HFFc6 (cell line): Measurements from ENCODE around the gene MAT2B. TPM values are rescaled to one million over a fixed set of nuclear protein-coding genes. Genes with fewer than 3 reads are reported as not detected.
A peak's percentile ranks its signal among the peaks of the same experiment; 100 is the strongest.

ENCODE experiments used
- DNase-seq: peaks from one replicate; pipeline ENCODE4 v3.0.0-alpha.2; 2018
- H3K27ac Mint-ChIP-seq: 2 replicates; pipeline ENCODE4 v1.8.0; 2020; ENCODE audit warnings: mild to moderate bottlenecking, mixed read lengths
- H3K27me3 Mint-ChIP-seq: 2 replicates; pipeline ENCODE4 v1.8.0; 2021; ENCODE audit warnings: mild to moderate bottlenecking, moderate library complexity, mixed read lengths; ENCODE audit not compliant: insufficient read depth
- H3K36me3 Mint-ChIP-seq: 2 replicates; pipeline ENCODE4 v1.8.0; 2021; ENCODE audit warnings: low read depth, mixed read lengths
- H3K4me1 Mint-ChIP-seq: 2 replicates; pipeline ENCODE4 v1.8.0; 2020; ENCODE audit warnings: low read depth, mixed read lengths
- H3K4me3 Mint-ChIP-seq: 2 replicates; pipeline ENCODE4 v1.8.0; 2020; ENCODE audit warnings: mild to moderate bottlenecking, moderate library complexity, mixed read lengths
- H3K9me3 Mint-ChIP-seq: 2 replicates; pipeline ENCODE4 v1.8.0; 2020; ENCODE audit warnings: mild to moderate bottlenecking, mixed read lengths
- long read RNA-seq: library from polyadenylated mRNA; unstranded; transcript quantifications from one replicate; pipeline ENCODE4 v2.0.0, GENCODE V29; 2019
- total RNA-seq, 6 experiments: library from RNA; stranded (reverse); fragmentation: NEBNext Ultra II Directional; extraction: Animal tissue kit (Norgen Biotek cat#: 25700); gene quantifications; 2 replicates in 1 of 6; 3 replicates in 5 of 6; pipeline ENCODE4 v1.2.3, GENCODE V29; 2021
- TF ChIP-seq, protein P1 (sequence below): fragments of 200-600 bp; sonication (generic); IDR thresholded peaks from 2 replicates; pipeline ENCODE4 v1.5.0; 2021; ENCODE audit warnings: antibody characterized with exemption, mild to moderate bottlenecking

The MAT2B gene
- 10 to 100 TPM; 38.8 to 53.2 (median 48.4) TPM for total RNA-seq
- long read RNA-seq, transcript MAT2B-201 (7 exons, 2,226 nt), result minor isoform, 8 of 97 reads
- long read RNA-seq, transcript MAT2B-202 (7 exons, 2,103 nt), result major isoform, 69 of 97 reads
- long read RNA-seq, partial matches to known transcripts, result 16 of 97 reads
- long read RNA-seq, other reads (novel, unspliced or antisense), result 4 of 97 reads

DNA sequence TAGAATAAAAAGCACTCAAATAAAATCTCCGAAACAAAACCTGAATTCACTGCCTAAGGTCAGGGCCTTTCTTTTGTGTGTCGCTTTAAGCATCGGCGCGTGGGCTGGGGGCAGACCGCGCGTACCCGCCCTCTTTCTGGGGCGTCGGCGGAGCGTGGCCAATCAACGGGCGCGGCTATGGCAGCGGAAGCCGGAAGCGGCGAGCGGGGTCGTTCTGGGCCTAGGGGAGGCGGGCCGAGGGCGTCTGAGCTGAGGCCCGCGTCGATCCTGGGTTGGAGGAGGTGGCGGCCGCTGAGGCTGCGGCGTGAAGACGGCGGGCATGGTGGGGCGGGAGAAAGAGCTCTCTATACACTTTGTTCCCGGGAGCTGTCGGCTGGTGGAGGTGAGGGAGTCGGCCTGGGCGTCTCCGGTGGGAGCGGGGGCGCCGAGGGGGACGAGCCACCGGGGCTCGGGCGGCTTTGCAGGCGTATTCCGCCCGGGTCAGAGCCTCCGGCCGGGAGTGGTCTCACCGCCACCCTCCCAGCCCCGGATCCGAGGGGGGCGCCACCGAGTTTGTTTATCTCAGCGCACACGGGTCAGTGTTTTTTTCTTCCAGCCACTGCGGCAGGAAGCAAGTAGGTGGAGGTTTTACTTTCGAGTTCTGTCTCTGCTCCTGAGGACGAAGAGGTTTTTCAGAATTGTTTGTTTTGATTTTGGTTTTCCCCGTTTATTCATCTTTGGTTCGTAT lies at the start of gene MAT2B:
Gene MAT2B, plus strand, starts transcription at position 252 of the 727 bp plus-strand sequence. Its CDS starts 68 bp downstream, at position 320.
- Mint-ChIP-seq H3K4me1 (peaks cover 64% of the 10 kb centered on the region), H3K27me3 (no peaks in the 10 kb centered on the region; the same call in 1 of the 2 replicates), H3K27ac (peak within 1 kb of the TSS; percentile 95), H3K4me3 (peak within 1 kb of the TSS; percentile 99), H3K9me3 (no peaks in the 10 kb centered on the region), H3K36me3 (no peaks in the 10 kb centered on the region)
- peak; percentile 85 for DNase-seq
- TF ChIP-seq, protein P1, sequence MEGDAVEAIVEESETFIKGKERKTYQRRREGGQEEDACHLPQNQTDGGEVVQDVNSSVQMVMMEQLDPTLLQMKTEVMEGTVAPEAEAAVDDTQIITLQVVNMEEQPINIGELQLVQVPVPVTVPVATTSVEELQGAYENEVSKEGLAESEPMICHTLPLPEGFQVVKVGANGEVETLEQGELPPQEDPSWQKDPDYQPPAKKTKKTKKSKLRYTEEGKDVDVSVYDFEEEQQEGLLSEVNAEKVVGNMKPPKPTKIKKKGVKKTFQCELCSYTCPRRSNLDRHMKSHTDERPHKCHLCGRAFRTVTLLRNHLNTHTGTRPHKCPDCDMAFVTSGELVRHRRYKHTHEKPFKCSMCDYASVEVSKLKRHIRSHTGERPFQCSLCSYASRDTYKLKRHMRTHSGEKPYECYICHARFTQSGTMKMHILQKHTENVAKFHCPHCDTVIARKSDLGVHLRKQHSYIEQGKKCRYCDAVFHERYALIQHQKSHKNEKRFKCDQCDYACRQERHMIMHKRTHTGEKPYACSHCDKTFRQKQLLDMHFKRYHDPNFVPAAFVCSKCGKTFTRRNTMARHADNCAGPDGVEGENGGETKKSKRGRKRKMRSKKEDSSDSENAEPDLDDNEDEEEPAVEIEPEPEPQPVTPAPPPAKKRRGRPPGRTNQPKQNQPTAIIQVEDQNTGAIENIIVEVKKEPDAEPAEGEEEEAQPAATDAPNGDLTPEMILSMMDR, result peak; percentile 80

DNA sequence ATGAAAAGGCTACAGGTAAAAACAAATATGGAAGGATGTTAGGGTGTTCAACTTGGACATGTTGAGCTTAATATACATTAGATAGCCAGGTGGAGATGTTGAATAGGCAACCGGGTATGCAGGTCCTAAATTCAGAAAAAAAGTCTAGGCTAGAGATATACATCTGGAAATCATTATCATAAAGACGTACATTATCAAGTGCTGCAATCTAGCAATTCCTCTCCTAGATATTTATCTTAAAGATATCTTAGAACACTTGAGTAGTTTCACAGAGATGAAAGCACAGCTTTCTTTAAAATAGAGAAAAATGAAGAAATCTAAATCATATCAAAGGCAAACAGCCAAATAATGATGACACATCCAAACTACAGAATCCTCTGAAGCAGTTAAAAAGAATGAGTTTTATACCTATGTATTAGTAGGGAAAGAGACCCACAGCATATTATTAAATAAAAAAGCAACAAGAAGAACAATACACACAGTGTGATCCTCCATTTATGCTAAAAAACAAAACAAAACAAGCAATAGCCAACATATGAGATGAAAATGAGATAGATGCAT lies 49.3 kb upstream of the MAT2B start:
- Mint-ChIP-seq H3K36me3 (peaks cover 29% of the 10 kb centered on the region), H3K27me3 (no peaks in the 10 kb centered on the region), H3K27ac (peak overlapping the region; percentile 14; the same call in 1 of the 2 replicates), H3K4me1 (peaks cover 46% of the 10 kb centered on the region), H3K4me3 (no peak overlapping the region), H3K9me3 (no peaks in the 10 kb centered on the region; the same call in 1 of the 2 replicates)
- no peak for DNase-seq
- TF ChIP-seq, protein P1, result no peak

DNA sequence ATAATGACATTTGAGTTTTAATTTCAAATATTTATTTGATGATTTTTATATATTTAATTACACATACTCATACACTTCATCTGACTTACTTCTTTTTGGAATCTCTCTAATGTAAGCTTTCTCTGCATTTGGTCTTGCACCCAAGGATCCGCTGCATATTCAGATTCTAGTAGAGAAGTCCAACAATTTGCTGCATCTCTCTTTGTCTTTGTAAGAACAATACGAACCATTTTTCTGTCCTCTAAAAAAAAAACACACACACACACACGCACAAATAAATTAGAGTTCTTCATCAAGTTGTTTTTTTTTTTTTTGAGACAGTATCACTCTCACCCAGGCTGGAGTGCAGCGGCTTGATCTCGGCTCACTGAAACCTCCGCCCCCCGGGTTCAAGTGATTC lies 48.6 kb upstream of the MAT2B start:
- H3K4me3 Mint-ChIP-seq, result no peak overlapping the region
- peaks cover 23% of the 10 kb centered on the region for H3K36me3 Mint-ChIP-seq
- TF ChIP-seq, protein P1, result no peak
- no peak for DNase-seq
- H3K4me1 Mint-ChIP-seq, result peaks cover 48% of the 10 kb centered on the region
- no peak overlapping the region for H3K27ac Mint-ChIP-seq
- no peaks in the 10 kb centered on the region; the same call in 1 of the 2 replicates for H3K9me3 Mint-ChIP-seq
- no peaks in the 10 kb centered on the region for H3K27me3 Mint-ChIP-seq

DNA sequence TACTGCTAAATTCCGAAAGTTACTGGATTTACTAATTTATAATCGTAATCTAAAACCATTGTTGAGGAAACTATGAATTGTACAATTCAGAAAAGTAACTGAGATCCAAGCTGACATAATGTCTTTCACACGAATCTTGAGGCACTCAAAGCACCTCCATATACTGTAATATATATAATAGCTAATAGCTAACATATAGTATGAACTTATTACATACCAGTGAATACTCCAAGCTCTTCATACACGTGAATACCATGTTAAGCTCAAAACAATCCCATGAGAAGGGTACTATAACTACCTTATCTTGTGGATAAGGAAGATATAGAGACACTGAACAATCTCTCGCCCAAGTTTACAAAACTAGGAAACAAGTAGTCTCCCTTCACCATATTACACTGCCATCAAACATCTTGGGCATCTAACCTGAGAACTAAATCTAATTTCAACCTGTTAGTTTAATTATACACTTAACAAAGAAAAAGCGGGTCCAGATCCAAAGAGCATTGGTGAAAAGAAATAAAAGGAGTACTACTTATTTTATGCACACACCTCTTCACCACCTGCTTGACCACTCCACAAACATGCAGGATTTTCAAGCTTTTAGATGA lies 46.5 kb upstream of the MAT2B start:
- H3K36me3 Mint-ChIP-seq, result peaks cover 23% of the 10 kb centered on the region
- no peaks in the 10 kb centered on the region; the same call in 1 of the 2 replicates for H3K9me3 Mint-ChIP-seq
- H3K27ac Mint-ChIP-seq, result peak overlapping the region; percentile 100
- DNase-seq, result no peak
- H3K4me3 Mint-ChIP-seq, result peak overlapping the region; percentile 94
- TF ChIP-seq, protein P1, result no peak
- peaks cover 59% of the 10 kb centered on the region for H3K4me1 Mint-ChIP-seq
- no peaks in the 10 kb centered on the region for H3K27me3 Mint-ChIP-seq

DNA sequence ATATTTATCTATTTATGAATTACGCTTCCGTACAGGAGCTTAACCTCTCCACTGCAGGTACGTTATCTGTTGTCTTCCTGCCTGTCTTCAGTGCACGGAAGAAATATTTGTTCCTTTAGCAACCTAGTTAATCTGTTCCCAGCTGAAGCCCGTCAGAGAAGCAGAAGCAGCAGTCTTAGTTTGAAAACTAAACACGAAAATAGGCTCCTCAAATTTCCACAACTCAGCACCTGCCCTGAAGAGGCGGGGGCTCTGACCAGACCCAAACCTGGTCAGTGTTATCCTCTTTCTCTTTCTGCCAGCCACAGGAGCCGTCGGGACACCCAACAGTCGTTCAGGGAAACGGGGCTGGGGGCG lies 46.0 kb upstream of the MAT2B start:
- peak overlapping the region; percentile 94 for H3K4me3 Mint-ChIP-seq
- DNase-seq, result no peak
- no peaks in the 10 kb centered on the region for H3K27me3 Mint-ChIP-seq
- H3K27ac Mint-ChIP-seq, result peak overlapping the region; percentile 100
- no peaks in the 10 kb centered on the region; the same call in 1 of the 2 replicates for H3K9me3 Mint-ChIP-seq
- TF ChIP-seq, protein P1, result no peak
- H3K4me1 Mint-ChIP-seq, result peaks cover 59% of the 10 kb centered on the region
- H3K36me3 Mint-ChIP-seq, result peaks cover 24% of the 10 kb centered on the region
